GM18519 (cell line): ENCODE measurements around the gene LRP2.
"Not testable (repeated sequence)": the region's sequence is repeated elsewhere in the genome, so short reads cannot be mapped to it uniquely, and the experiment has no call there.

Source experiments
- ATAC-seq: cut with Tn5 transposase; IDR thresholded peaks from one replicate; pipeline ENCODE4 v1.9.1; 2021; ENCODE audit warnings: mild to moderate bottlenecking, moderate library complexity; ENCODE audit not compliant: unreplicated experiment, low FRiP score

The LRP2 gene

GRCh38 chr2:169303579-169304305 is 58.6 kb downstream of the LRP2 start:
- ATAC-seq, result no peak

- ATAC-seq, result no peak
These were observed 60.0 kb downstream of the LRP2 start for GRCh38 chr2:169302364-169302763.

- no peak for ATAC-seq
These were observed 60.6 kb downstream of the LRP2 start for GRCh38 chr2:169301596-169302335.

GRCh38 chr2:169300636-169301530 is 61.5 kb downstream of the LRP2 start:
- no peak for ATAC-seq

- ATAC-seq, result no peak
These were observed 64.3 kb downstream of the LRP2 start for GRCh38 chr2:169298007-169298406.

- ATAC-seq, result no peak
These were observed 68.2 kb downstream of the LRP2 start for GRCh38 chr2:169294001-169294675.

- no peak for ATAC-seq
These were observed 70.8 kb downstream of the LRP2 start for GRCh38 chr2:169291517-169291916.

- no peak for ATAC-seq
These were observed 71.9 kb downstream of the LRP2 start for GRCh38 chr2:169290433-169290832.

GRCh38 chr2:169287666-169288065 is 74.7 kb downstream of the LRP2 start:
- ATAC-seq, result no peak

GRCh38 chr2:169286624-169287231 is 75.6 kb downstream of the LRP2 start:
- no peak for ATAC-seq

- ATAC-seq, result no peak
These were observed 76.7 kb downstream of the LRP2 start for GRCh38 chr2:169285531-169286235.

- ATAC-seq, result no peak
These were observed 81.8 kb downstream of the LRP2 start for GRCh38 chr2:169280502-169280901.

- ATAC-seq, result no peak
These were observed 86.5 kb downstream of the LRP2 start for GRCh38 chr2:169275696-169276444.

GRCh38 chr2:169272010-169272409 is 90.3 kb downstream of the LRP2 start:
- ATAC-seq, result no peak

GRCh38 chr2:169270574-169270973 is 91.8 kb downstream of the LRP2 start:
- not testable (repeated sequence) for ATAC-seq

GRCh38 chr2:169265591-169265990 is 96.7 kb downstream of the LRP2 start:
- no peak for ATAC-seq

GRCh38 chr2:169260846-169261642 is 101.3 kb downstream of the LRP2 start:
- no peak for ATAC-seq

GRCh38 chr2:169260246-169260645 is 102.1 kb downstream of the LRP2 start:
- no peak for ATAC-seq
